CD4-positive, alpha-beta T cell treated with Interleukin-4 for 1 hour (primary cell): ENCODE data around the gene CTNND2.

Source experiments
- DNase-seq, 2 donors: peaks; one replicate each; pipeline ENCODE4 v3.0.0-alpha.2; 2020 to 2022

The CTNND2 gene

DNA sequence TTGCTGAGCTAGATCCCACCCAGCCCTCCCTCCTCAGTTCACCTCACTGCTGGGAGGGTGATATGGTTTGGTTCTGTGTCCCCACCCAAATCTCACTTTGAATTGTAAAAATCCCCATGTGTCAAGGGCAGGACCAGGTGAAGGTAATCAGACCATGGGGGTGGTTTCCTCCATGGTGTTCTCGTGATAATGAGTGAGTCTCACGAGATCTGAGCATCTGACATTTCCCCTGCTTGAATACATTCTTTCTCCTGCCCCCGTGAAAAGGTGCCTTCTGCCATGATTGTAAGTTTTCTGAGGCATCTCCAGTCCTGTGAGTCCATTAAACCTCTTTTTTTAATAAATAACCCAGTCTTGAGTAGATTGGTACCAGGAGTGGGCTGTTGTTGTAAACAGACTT, 673.4 kb downstream of the CTNND2 start:
- no peak for DNase-seq

DNA sequence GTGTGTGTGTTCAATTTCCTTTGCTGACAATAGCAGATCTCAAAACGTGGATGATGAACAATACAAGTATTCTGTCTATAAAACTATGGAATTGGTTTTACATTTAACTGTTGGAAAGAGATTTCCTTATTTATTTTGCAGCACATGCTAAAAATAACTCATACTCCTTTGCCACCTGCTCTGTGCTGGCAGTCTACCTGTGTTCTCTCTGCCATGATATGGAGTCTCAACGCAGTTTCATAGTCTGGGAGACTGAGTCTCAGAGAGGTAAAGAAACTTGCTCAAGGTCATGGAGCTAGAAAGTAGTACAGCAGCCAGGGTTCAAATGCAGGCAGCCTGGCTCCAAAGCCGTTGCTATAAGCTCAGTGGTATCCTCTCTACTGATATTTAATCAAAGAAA, 677.2 kb downstream of the CTNND2 start:
- DNase-seq: no peak

DNA sequence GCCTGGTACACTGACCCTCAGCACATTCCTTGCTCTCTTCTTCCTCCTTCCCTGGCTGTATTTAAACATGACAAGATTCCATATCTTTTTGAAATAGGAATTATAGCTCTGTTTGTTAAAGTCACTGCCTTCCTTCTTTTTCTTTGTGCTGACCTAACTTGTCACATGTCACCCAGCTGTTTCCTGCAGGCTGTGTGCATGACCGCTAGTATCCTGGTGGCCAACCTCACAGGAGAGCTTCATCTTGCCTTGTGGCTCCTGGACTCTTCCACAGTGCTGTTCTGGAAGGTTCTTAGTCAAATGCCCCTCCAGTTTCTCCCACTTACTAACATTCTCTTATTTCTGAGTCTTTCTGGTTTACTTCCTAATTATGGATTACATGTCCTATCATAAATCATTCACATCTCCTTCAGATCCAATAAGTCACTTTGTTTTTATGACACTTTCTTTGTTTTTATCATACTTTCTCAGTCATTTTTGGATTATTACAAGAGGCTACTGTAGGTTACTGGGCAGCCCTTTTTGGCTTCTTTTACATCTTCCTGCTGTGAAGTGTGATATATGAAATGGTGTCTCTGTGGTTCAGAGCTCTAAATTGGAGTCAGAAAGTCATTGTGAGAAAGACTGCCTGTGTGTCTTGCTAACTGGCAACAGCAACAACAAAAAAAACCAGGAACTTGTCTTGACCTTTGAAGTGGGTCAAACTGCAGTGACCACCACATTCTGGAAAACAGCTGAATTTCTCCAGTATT, 679.6 kb downstream of the CTNND2 start:
- DNase-seq: no peak

DNA sequence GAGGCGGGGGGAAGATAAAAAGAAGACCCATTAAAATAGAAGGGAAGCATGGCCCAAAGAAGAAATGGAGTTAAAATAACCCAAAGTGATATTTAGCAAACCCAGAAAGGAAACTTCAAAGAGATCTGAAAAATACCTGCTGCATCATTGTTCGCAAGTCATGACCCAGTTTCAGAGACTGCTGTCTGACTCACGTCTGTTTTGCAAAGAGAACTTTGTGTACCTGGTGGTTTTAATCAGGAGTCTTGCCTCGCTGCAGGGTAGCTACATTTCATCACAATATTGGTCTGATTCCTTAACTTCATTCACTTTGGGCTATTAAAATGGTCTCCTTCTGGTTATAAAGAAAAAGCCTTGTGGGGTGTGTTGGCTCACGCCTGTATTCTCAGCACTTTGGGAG, 682.1 kb downstream of the CTNND2 start:
- no peak for DNase-seq

DNA sequence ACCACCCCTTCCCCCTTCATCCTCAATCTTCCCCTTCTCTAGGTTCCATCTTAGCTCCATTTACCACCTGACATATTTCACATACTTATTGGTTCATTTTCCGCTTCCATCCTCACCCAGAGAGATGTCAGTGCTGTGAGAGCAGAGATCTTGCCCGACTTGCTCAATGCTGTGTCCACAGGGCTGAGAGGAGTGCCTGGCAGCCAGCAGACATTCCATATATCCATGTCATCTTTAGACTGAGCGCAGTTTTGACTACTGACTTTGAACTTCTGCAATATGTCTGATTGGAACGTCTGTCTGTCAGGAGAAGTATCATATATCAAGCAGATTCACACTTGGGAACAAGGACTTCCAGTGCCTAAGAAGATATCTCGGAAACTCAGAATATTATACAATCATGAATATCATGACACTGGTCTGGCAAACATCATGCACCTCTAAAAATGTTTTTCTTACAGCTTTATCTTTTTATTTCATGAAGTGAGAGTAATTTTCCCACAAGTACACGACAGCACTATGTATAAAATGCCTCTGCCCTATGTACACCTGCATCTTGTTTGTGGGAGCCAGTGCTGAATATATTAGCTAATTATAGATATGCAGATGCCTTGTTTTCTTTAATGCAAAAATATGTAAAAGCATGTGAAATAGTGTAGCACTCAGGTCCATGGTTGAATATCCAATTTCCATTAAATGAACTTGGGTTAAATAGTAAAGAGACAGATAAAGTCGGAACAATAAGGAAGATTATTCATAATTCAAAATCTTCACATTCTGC, 689.2 kb downstream of the CTNND2 start:
- no peak for DNase-seq

DNA sequence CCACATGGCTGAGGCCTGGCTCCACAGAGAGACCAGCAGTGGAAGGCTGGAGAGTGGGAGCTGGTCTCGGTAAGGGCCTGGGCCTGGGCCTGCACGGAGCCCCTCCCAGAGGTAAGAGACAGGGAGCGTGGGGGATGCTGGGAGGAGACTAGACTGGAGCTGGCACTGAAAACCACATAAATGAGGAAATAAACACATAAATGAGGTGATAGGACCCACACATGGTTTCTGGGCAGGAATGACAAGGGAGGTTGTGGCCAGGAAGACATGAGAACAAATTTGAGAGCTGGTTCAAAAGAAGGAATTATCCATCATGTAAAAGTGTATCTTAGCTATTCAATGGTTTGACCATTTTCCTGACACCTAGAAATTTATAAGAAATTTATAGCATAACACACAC, 691.5 kb downstream of the CTNND2 start:
- DNase-seq: no peak

DNA sequence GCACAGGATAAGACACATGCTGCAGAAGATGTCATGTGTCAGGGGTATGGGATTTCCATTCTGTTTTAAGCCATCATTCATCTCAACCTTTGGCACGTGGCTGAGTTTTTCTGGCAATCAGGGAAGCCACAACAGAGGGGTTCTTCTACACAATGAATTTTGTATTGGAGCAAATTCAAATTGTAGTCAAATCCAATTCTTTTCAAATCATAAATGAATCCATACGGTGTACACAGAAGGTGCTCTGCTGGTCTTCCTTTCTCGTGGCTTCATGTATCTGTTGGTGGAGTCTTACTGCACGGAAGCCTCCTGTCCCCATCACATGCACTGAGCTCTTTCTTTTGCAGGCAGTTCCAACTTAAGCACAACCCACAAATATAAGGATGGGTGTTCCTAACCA, 706.5 kb downstream of the CTNND2 start:
- no peak for DNase-seq

DNA sequence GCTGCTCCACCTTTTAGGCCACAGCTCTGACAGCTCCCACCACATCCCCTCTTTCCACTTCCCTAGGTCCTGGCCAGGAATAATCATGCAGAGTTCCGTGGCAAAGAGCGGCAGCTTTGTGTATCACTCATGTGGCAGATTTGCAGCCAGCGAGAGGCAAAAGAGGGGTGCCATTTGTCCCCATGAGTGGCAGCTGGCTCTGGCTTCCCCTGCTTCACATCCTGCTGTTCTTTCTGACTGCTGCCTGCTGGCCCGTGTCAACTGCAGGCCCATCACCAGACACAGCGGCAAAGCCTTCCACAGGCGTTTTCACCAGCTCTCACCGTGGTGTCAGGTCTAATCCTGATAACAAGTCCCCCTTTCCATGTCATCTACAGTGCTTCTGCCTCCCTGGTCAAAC, 712.6 kb downstream of the CTNND2 start:
- DNase-seq: no peak

DNA sequence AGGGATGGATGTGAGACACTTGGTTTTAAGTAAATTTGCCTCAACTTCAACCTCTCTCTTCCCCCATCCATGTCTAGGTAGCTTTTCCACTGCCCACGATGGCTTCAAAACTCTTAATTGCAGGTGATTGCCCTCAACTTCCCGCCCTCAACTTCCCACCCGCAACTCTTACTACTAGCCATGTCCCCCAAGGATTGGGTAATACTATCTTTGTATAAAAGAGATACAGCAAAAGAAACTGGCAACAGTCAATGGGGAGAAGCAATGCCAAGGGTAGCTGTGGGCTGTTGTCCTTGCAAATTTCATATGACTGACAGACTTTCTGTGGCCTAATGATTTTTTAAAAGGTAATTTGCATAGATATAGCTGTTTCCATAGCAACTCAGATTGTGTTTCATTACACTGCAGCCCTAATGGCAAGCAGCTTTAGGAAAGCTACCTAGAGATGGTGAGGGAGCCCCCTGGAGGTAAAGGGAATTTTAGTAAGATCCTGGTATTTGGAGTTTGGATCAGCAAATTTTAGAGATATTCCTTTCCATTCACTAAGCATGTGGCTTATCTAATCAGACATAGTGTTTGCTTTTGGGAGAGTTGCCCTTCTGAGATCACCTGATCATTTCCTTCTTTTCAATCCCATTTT, 721.7 kb downstream of the CTNND2 start:
- DNase-seq: peak in 1 of 2 donors; percentile 2

DNA sequence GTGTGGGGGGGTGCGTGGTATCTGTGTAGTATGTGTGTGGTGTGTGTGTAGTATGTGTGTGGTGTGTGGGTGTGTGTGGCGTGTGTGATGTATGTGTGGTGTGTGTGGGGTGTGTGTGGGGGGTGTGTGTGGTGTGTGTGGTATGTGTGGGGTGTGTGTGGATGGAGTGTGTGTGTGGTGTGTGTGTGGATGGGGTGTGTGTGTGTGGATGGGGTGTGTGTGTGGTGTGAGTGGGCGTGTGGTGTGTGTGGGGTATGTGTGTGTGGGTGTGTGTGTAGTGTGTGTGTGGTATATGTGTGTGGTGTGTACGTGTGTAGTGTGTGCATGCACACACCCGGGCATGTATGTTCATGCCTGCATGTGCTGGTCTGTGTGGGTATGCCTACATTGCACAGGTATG, 722.3 kb downstream of the CTNND2 start:
- DNase-seq: no peak

DNA sequence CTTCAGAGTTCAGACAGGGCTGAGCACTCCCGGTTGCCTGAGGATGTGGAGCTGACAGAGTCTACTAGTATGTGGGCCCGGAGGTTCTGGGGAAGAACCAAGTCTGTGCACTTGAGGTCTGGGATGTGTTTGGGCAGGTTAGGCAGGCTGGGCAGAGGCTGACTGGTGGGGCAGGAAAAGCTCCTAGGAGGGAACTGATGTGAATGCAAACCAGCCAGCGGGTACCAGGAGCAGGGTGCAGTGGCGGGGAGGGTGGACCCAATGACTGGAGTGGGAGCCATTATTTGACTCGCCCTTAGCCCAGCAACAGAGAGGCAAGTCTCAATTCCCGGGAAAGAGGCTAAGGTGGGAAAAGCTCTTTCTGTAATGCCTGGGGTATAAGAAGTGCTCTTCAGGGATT, 723.4 kb downstream of the CTNND2 start:
- no peak for DNase-seq

DNA sequence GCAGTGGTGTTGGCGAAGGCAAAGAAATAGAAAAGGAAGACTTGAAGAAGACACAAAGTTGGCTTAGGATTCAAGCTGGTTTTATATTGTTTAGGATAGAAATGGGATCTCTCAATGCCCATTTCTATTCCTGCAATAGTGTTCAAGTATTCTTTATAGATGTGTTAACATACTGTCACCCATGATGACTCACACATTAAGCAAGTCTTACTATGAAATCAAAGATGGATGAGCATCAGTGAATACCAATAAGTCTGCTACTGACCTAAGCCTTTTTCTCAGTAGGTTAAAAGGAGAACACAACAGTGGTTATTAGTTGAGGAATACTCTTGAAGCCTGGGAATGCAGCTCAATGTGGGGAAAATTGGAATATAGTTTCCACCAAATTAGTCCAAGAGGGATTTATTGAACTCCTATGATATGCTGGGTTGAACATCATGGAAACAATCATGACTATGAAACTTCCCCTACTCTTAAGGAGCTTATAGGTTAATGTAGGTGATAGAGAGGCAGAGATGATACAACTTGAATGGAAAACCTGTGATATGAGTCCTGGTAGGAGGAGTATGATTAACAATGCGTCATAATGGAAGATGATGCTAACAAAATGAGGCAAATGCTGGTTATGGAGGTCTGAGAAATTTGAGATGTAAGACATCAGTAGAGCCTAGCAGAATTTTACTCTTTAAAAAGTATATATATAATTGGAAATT, 726.1 kb downstream of the CTNND2 start:
- no peak for DNase-seq

DNA sequence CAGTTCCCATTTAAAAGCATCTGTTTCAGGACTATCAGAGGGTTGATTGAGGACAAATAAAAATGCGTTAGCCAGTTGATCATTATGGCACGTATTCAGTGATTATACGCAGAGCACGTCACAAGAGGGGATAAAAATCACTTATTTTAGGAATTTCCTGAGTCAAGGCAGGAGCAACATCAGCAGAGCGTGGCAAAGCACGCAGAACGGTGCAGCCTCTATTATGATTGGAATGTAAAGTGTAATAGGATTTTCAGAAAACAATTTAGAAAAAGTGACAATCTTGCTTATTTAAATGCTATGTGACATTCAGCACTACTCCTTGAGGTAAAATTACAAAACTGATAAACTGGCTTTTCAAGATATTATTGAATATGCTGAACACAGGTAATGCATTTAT, 729.7 kb downstream of the CTNND2 start:
- no peak for DNase-seq

DNA sequence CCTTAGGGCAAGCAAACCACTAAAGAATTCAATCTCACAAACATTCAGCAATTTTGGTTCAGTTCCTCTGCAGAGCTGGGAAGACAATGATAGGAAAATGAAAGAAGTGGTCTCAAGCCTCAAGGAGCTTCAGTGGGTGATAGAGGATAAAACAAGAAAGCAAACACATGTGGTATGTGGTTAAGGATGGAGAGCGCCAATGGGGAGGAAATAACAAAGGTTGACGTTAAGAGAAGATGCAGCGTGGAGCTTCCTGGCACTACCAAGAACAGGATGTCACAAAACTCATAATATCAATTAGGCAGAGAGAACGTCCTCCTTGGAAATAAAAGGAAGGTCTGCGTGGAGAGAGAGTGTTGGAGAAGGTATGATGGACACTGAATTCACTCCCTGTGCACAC, 731.8 kb downstream of the CTNND2 start:
- DNase-seq: no peak

DNA sequence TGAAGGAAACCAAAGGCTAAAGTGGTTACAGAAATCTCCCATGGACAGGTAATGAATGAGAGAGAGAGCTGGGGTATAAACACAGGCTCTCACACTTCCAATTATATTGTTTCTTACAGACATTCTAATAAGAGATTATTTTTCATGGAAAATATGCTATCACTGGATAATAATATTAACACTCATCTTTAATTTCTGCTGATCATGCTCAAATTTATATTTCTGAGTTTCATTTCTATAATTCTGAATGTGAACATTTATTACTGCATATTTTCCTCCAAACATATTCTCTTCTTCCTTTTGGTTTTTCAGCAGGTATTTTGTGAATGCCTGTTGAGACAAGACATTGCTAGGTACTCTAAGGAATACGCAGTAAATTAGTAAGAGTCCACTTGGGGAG, 733.0 kb downstream of the CTNND2 start:
- DNase-seq: no peak

DNA sequence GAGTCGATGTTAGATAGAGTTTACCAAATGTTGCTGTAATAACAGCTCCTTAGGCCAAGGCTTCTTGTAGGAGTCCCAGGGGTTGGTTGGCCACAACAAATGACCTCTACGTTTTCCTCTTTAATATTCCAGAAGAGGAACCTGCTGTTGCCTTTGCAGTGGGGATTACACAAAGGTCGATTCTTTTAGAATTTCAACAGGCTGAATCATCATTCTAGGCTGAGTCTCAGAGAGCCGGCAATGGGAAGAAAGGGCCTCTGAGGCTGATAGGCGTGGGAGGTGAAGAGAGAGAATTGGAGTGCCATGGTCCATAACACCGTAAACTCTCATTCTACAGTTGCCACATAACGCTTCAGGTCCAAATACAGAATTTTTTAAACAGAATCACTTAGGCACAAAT, 737.3 kb downstream of the CTNND2 start:
- no peak for DNase-seq

DNA sequence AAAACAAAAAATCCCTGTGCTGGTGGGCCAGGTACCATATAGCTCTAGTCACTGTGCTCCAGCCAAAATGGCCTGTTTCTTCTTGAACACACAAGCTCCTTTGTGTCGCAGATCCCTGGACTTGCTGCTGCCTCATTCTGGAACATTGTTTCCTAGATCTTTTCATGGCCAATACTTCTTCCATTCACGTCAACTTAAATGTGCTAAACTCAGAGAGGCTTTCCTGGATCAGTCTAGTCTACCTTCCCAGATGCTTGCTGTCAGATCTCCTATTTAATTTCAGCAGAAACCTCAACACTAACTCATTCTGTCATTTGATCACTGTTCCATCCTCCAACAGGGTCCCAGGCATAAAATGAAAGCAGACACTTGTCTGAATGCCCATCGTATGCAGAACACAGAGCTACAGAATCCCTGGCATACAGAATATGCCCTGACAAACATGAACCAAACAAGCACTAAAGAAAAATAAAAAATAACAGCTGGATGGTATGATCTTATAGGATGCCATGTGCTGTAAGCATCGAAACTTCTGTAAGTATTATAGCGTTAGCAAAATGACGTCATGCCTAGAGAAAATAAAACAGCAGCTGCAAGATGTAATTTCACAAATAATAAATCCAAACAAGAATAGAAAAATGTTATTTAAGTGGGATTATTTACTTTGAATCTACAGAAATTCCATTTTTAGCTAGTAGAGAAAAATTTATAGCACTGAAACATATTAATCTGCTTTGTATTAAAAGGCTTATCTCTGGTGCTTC, 739.5 kb downstream of the CTNND2 start:
- no peak for DNase-seq

DNA sequence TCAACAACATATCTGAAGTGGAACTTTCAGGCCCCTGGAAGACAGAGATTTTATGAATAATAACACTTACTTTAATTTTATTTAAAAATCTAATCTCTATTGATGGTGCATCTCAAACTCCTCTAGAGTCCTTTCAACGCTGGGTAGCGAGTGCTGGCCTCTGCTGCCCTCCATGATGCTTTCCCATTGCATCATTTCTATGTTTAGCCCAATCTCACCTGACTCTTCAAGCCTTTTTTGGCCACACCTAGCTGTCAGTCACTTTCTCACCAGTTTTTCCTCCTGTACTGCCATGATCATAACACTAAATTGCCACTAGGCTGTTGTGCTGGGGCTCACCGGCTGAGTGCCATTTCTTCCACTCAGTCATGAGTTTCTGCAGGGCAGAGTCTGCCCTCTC, 747.1 kb downstream of the CTNND2 start:
- no peak for DNase-seq

DNA sequence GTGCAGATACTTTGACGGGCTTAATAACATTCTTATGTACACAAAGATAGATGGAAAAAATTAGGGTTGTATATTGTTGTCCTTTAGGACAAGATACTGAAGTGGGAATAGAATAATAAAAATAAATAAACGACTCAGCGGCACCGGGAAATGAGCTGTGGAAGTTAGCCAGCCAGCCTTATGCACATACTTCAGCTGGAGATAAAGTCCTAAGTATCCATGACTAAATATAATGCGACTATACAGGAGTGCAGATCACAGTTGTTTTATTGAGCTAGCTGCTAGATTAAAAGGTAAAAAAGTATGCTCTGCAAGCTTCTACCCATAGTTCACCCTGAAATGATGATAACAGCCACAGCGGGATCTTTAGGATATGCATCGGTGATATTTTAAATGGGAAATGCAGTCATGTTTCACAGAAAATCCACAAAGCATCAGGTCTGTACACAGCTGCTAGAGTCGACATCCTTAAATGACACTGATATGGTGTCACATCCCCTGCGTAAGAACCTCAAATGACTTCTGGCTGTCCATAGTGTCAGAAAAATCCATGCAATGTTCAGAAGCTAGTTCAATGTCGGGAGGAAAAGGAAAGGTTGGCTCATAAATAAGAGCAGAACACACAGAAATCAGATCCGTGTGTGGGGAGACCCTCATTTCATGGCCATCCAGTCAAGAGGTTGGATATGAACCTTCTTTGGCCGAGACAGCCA, 750.4 kb downstream of the CTNND2 start:
- no peak for DNase-seq

DNA sequence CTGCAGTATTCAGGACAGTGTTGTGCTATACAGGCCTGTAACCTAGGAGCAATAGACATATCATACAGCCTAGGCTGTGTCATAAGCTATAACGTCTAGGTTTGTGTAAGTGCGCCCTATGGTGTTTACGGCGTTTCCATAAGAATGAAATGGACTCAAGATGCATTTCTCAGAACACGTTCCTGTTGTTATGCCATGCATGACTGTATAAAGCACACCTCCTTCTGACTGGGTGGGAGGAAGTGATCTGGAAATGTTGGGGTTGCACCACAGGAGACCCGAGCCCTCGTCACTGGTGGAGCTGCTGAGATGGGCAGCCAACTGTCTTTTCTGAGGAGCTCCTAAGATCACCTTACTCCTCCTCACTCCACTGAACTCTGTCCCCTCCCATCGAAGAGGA, 751.9 kb downstream of the CTNND2 start:
- no peak for DNase-seq

DNA sequence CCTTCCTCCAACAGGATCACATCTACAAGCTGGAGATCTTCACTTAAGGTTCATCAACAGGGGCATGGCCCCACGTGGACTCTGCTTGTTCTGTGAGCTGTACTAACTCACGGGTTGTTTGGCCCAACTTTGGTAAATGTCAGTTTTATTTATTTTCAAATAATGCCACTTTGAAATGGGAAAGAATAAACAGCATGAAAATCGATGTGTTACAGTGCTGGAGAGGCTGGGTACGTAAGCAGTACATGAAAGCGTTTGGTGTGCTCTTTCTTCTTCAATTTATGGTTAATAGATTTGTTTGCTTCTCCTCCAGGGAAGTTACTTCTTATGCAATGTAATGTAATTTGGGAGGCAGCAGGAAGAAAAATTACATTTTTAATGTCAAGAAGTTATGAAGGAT, 753.3 kb downstream of the CTNND2 start:
- DNase-seq: no peak
